A549 (cell line): Measurements from ENCODE around the gene RAB10. TPM values are rescaled to one million over a fixed set of nuclear protein-coding genes. Genes with fewer than 3 reads are reported as not detected.

ENCODE experiments used
- ATAC-seq, 2 experiments: fragments of 200-7000 bp in 1 of 2; fragments of >200 bp in 1 of 2; cut with Nextera tagmentation in 1 of 2; cut with Tn5 transposase in 1 of 2; 3 replicates each; pipeline versions ENCODE4 v1.8.0 to v1.9.1; 2018 to 2020; ENCODE audit warnings: mild to moderate bottlenecking in 1 of 2, moderate library complexity in 1 of 2
- CTCF ChIA-PET: fragments of 300-600 bp; sonication (Branson Sonifier 250); formaldehyde crosslinking; extraction: SDS; loops from one replicate; lab custom pipeline; 2021; ENCODE audit warnings: antibody characterized with exemption, inconsistent platforms; lab: Yijun Ruan, JAX
- POLR2A ChIA-PET: fragments of 350-600 bp; formaldehyde crosslinking; extraction: SDS; loops from one replicate; lab custom pipeline; 2021; ENCODE audit warnings: antibody characterized with exemption, inconsistent platforms; lab: Yijun Ruan, JAX
- DNase-seq, 2 experiments: peaks; one replicate each; pipeline versions ENCODE4 v3.0.0 to v3.0.0-alpha.2; 2011 to 2016; ENCODE audit warnings: low read depth in 1 of 2, low spot score in 1 of 2
- FAIRE-seq: peaks from 2 replicates; lab custom pipeline; 2011; peaks lifted over from hg19 to GRCh38; lab: Jason Lieb, UNC
- H3K27ac ChIP-seq, 2 experiments: fragments of >200 bp; sonication (Bioruptor Twin); formaldehyde crosslinking; 3 replicates each; pipeline ENCODE4 v1.5.1; 2016 to 2017
- H3K4me1 ChIP-seq: fragments of >200 bp; sonication (Bioruptor Twin); formaldehyde crosslinking; 3 replicates; pipeline ENCODE4 v1.6.1; 2016
- H3K4me2 ChIP-seq: fragments of >200 bp; sonication (Bioruptor Twin); formaldehyde crosslinking; 3 replicates; pipeline ENCODE4 v1.6.1; 2016
- H3K4me3 ChIP-seq: fragments of >200 bp; sonication (Bioruptor Twin); formaldehyde crosslinking; 3 replicates; pipeline ENCODE4 v1.5.1; 2016
- H3K9me3 ChIP-seq: fragments of >200 bp; sonication (Bioruptor Twin); formaldehyde crosslinking; 3 replicates; pipeline ENCODE4 v1.6.1; 2016
- BHLHE40 ChIP-seq: IDR thresholded peaks from 2 replicates; pipeline ENCODE4 v1.6.1; 2012; ENCODE audit warnings: low read depth, low read length, inconsistent platforms
- CHD4 ChIP-seq: fragments of 200-600 bp; sonication (generic); IDR thresholded peaks from 2 replicates; pipeline ENCODE4 v1.6.1; 2016; ENCODE audit warnings: antibody characterized with exemption, mild to moderate bottlenecking, borderline replicate concordance
- EHF ChIP-seq: fragments of 250-450 bp; sonication (Bioruptor Pico); IDR thresholded peaks from 2 replicates; pipeline ENCODE4 v1.5.0; 2020; ENCODE audit warnings: mild to moderate bottlenecking
- EHMT2 ChIP-seq: fragments of 200-600 bp; sonication (generic); IDR thresholded peaks from 2 replicates; pipeline ENCODE4 v1.6.1; 2016; ENCODE audit warnings: antibody characterized with exemption, low read depth, mild to moderate bottlenecking, moderate library complexity
- ESRRA ChIP-seq: fragments of 150-350 bp; IDR thresholded peaks from 2 replicates; pipeline ENCODE4 v1.6.1; 2014; ENCODE audit warnings: mild to moderate bottlenecking, low read length, borderline replicate concordance
- FOSB ChIP-seq: fragments of 250-450 bp; sonication (Bioruptor Pico); IDR thresholded peaks from 2 replicates; pipeline ENCODE4 v1.5.0; 2020; ENCODE audit warnings: mild to moderate bottlenecking, moderate library complexity
- FOXS1 ChIP-seq: fragments of 250-450 bp; sonication (Bioruptor Pico); IDR thresholded peaks from 2 replicates; pipeline ENCODE4 v1.5.0; 2020; ENCODE audit warnings: mild to moderate bottlenecking, moderate library complexity
- GATA3 ChIP-seq: IDR thresholded peaks from 2 replicates; pipeline ENCODE4 v1.6.1; 2012; ENCODE audit warnings: borderline replicate concordance
- KDM5A ChIP-seq: fragments of 200-600 bp; sonication (generic); IDR thresholded peaks from 2 replicates; pipeline ENCODE4 v1.6.1; 2016; ENCODE audit warnings: antibody characterized with exemption, mild to moderate bottlenecking
- MAFK ChIP-seq: fragments of 450-650 bp; IDR thresholded peaks from 2 replicates; pipeline ENCODE4 v1.6.1; 2014; ENCODE audit not compliant: partially characterized antibody
- MAZ ChIP-seq: fragments of 150-350 bp; IDR thresholded peaks from 2 replicates; pipeline ENCODE4 v1.6.1; 2014; ENCODE audit warnings: antibody characterized with exemption, low read depth, low read length, borderline replicate concordance
- POLR2AphosphoS2 ChIP-seq: conservative IDR thresholded peaks from 2 replicates; pipeline ENCODE4 v1.6.1; 2012; ENCODE audit warnings: low read length, improper control_type of control experiment, inconsistent platforms
- RARB ChIP-seq: fragments of 250-450 bp; sonication (Bioruptor Pico); IDR thresholded peaks from 2 replicates; pipeline ENCODE4 v1.8.0; 2021; ENCODE audit warnings: mild to moderate bottlenecking, moderate library complexity
- RCOR1 ChIP-seq: fragments of 150-350 bp; IDR thresholded peaks from 2 replicates; pipeline ENCODE4 v1.6.1; 2014; ENCODE audit warnings: antibody characterized with exemption, low read length, low read depth
- RFX5 ChIP-seq: fragments of 450-650 bp; IDR thresholded peaks from 2 replicates; pipeline ENCODE4 v1.7.1; 2014; ENCODE audit warnings: antibody characterized with exemption, mild to moderate bottlenecking, moderate library complexity
- RNF2 ChIP-seq: fragments of 200-600 bp; sonication (generic); IDR thresholded peaks from 2 replicates; pipeline ENCODE4 v1.6.1; 2016; ENCODE audit warnings: low read depth, mild to moderate bottlenecking, antibody characterized with exemption, moderate library complexity, borderline replicate concordance
- SMC3 ChIP-seq: fragments of >200 bp; sonication (Bioruptor Twin); formaldehyde crosslinking; IDR thresholded peaks from 3 replicates; pipeline ENCODE4 v1.6.1; 2018; ENCODE audit warnings: inconsistent platforms
- TFCP2L1 ChIP-seq: fragments of 250-450 bp; sonication (Bioruptor Pico); IDR thresholded peaks from 2 replicates; pipeline ENCODE4 v1.5.0; 2021; ENCODE audit warnings: mild to moderate bottlenecking
- ZC3H11A ChIP-seq: fragments of 450-650 bp; IDR thresholded peaks from 2 replicates; pipeline ENCODE4 v1.6.1; 2014; ENCODE audit warnings: antibody characterized with exemption, mild to moderate bottlenecking
- ZFP36 ChIP-seq: fragments of 450-650 bp; IDR thresholded peaks from 2 replicates; pipeline ENCODE4 v1.6.1; 2014; ENCODE audit warnings: borderline replicate concordance; ENCODE audit not compliant: partially characterized antibody
- ZNF302 ChIP-seq: fragments of 250-450 bp; sonication (Bioruptor Pico); IDR thresholded peaks from 2 replicates; pipeline ENCODE4 v1.9.0; 2021; ENCODE audit warnings: inconsistent platforms, mild to moderate bottlenecking, moderate library complexity
- WGBS: methylation state at CpG from one replicate; pipeline ENCODE4 v1.1.6; 2017; ENCODE audit errors: missing lambda C conversion rate; 5-methylcytosine and 5-hydroxymethylcytosine counted together
- polyA plus RNA-seq, 4 experiments: library from polyadenylated mRNA; depleted of rRNA in 3 of 4; stranded (reverse); fragments of >200 nt; fragmentation: RNase III in 1 of 4; extraction: RNeasy Plus Mini Kit Qiagen cat#74134 plus additional on column Dnase treatment in 1 of 4; gene quantifications; 2 replicates in 3 of 4; 3 replicates in 1 of 4; pipeline ENCODE4 v1.2.3, GENCODE V29; 2011 to 2017
- TF ChIP-seq, protein P1 (sequence below): fragments of 150-350 bp; IDR thresholded peaks from 2 replicates; pipeline ENCODE4 v1.6.1; 2014; ENCODE audit warnings: low read depth, mild to moderate bottlenecking, low read length
- TF ChIP-seq, protein P2 (sequence below): IDR thresholded peaks from 2 replicates; pipeline ENCODE4 v1.6.1; 2012
- TF ChIP-seq, protein P3 (sequence below): fragments of 250-450 bp; sonication (Bioruptor Pico); IDR thresholded peaks from 2 replicates; pipeline ENCODE4 v1.5.0; 2021; ENCODE audit warnings: mild to moderate bottlenecking, moderate library complexity, borderline replicate concordance
- TF ChIP-seq, protein P4 (sequence below): fragments of >200 bp; sonication (Bioruptor Twin); formaldehyde crosslinking; IDR thresholded peaks from 2 replicates; pipeline ENCODE4 v1.6.1; 2016
- TF ChIP-seq, protein P5 (sequence below): fragments of 450-650 bp; IDR thresholded peaks from 2 replicates; pipeline ENCODE4 v1.6.1; 2014; ENCODE audit warnings: antibody characterized with exemption

The RAB10 gene
- polyA plus RNA-seq, 2 of the 4 experiments (the other 2 are of a cell fraction) = 272 to 692 TPM

DNA sequence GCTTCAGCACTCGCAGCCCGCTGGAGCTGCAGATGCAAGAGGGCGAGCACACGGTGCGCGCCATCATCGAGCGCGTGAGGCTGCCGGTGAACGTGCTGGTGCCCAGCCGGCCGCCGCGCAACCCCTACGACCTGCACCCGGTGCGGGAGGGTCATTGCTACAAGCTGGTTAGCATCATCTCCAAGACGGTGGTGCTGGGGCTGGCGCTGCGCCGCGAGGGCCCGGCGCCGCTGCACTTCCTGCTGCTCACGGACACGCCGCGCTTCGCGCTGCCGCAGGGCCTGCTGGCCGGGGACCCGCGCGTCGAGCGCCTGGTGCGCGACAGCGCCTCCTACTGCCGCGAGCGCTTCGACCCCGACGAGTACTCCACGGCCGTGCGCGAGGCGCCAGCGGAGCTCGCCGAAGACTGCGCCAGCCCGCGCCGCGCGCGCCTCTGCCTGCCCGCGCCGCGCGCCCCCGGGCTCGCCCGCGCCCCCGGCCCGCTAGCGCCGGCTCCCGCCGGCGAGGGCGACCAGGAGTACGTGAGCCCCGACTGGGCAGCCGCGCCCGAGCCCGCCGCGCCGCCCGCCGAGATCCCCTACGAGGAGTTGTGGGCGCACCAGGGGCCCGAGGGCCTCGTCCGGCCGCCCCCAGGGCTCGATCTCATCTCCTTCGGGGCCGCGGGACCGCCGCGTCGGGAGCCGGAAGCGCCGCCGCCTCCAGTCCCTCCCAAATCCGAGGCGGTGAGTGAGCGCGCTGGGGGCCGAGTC, 150.8 kb downstream of the RAB10 start (continued):
- TF ChIP-seq CHD4 = no peak
- no peak for TF ChIP-seq EHF (CRISPR knock-in tag)
- TF ChIP-seq RARB (CRISPR knock-in tag) = no peak
- no peak for TF ChIP-seq ZFP36
- TF ChIP-seq TFCP2L1 (CRISPR knock-in tag) = no peak
- TF ChIP-seq ESRRA = no peak
- TF ChIP-seq MAFK = no peak
- no peak for TF ChIP-seq BHLHE40
- no peak for TF ChIP-seq GATA3
- no peak for TF ChIP-seq RCOR1
- no peak for TF ChIP-seq POLR2AphosphoS2
- TF ChIP-seq KDM5A = no peak
- no peak for TF ChIP-seq ZNF302 (CRISPR knock-in tag)
- no peak; the same call in 1 of the 2 replicates for TF ChIP-seq RFX5
- TF ChIP-seq SMC3 = peak; percentile 68
- TF ChIP-seq, protein P1, sequence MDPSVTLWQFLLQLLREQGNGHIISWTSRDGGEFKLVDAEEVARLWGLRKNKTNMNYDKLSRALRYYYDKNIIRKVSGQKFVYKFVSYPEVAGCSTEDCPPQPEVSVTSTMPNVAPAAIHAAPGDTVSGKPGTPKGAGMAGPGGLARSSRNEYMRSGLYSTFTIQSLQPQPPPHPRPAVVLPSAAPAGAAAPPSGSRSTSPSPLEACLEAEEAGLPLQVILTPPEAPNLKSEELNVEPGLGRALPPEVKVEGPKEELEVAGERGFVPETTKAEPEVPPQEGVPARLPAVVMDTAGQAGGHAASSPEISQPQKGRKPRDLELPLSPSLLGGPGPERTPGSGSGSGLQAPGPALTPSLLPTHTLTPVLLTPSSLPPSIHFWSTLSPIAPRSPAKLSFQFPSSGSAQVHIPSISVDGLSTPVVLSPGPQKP = no peak
- no peak for TF ChIP-seq ZC3H11A
- no peak for TF ChIP-seq FOSB (CRISPR knock-in tag)
- no peak for TF ChIP-seq MAZ
- TF ChIP-seq RNF2 = no peak
- TF ChIP-seq, protein P2, sequence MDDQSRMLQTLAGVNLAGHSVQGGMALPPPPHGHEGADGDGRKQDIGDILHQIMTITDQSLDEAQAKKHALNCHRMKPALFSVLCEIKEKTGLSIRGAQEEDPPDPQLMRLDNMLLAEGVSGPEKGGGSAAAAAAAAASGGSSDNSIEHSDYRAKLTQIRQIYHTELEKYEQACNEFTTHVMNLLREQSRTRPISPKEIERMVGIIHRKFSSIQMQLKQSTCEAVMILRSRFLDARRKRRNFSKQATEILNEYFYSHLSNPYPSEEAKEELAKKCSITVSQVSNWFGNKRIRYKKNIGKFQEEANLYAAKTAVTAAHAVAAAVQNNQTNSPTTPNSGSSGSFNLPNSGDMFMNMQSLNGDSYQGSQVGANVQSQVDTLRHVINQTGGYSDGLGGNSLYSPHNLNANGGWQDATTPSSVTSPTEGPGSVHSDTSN = no peak
- no peak for TF ChIP-seq FOXS1
- TF ChIP-seq, protein P3, sequence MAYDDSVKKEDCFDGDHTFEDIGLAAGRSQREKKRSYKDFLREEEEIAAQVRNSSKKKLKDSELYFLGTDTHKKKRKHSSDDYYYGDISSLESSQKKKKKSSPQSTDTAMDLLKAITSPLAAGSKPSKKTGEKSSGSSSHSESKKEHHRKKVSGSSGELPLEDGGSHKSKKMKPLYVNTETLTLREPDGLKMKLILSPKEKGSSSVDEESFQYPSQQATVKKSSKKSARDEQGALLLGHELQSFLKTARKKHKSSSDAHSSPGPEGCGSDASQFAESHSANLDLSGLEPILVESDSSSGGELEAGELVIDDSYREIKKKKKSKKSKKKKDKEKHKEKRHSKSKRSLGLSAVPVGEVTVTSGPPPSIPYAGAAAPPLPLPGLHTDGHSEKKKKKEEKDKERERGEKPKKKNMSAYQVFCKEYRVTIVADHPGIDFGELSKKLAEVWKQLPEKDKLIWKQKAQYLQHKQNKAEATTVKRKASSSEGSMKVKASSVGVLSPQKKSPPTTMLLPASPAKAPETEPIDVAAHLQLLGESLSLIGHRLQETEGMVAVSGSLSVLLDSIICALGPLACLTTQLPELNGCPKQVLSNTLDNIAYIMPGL = no peak
- TF ChIP-seq EHMT2 = no peak
- TF ChIP-seq, protein P4, sequence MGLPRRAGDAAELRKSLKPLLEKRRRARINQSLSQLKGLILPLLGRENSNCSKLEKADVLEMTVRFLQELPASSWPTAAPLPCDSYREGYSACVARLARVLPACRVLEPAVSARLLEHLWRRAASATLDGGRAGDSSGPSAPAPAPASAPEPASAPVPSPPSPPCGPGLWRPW = no peak

DNA sequence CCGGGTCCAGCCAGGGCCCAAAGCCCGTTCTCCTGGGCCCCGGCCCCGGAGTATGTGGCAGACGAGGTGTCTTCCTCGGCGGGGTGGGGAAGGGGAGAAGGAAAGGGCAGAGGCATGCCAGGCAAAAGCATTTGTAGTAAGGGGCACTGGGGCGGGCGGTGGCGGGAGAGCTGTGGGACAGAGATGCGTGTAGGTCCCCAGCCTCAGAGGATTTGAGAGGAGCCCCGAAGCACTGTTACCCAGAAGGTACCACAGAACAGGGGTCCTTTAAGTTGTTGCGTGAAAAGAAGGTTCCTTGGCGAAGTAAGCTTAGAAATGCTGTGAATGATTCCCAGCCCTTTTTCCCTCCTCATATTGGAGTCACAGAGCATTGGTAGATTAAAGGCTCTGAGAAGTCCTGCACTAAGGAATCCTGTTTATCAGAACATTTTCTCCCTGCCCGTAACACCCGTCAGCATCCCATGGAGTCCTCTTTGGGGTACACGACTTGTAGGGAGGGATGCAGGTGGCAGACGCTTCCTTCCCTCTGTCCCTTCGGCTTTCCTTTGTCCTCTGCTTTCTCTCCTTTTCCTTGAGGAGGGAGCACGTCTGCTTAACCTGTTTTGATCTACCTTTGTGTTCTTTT, 151.5 kb downstream of the RAB10 start:
- CTCF ChIA-PET = interaction anchor here (0.5 to 5.4 kb wide), 57 partner anchors 9 to 395 kb away, joined by 3 to 77 read pairs (median 3); partner anchors contain the start of genes ASXL2, GAREM2, HADHA and HADHB
- DNase-seq = no peak
- peaks cover 7% of the 10 kb centered on the region; the same call in 2 of the 3 replicates for H3K4me1 ChIP-seq
- peak overlapping the region; percentile 88 for H3K4me2 ChIP-seq
- POLR2A ChIA-PET = interaction anchor here (0.5 to 1.0 kb wide), 5 partner anchors 10 to 460 kb away, joined by 3 to 9 read pairs (median 4); partner anchors contain the start of gene GAREM2
- peak; percentile 91; the same call in 1 of the 2 replicates for TF ChIP-seq RNF2
- TF ChIP-seq, protein P5, sequence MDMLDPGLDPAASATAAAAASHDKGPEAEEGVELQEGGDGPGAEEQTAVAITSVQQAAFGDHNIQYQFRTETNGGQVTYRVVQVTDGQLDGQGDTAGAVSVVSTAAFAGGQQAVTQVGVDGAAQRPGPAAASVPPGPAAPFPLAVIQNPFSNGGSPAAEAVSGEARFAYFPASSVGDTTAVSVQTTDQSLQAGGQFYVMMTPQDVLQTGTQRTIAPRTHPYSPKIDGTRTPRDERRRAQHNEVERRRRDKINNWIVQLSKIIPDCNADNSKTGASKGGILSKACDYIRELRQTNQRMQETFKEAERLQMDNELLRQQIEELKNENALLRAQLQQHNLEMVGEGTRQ = no peak
- TF ChIP-seq, all 56 proteins: peak for 1
- ATAC-seq (peak; percentile 4 to 8; a peak in 3 of 6 replicates), FAIRE-seq (no peak)
- H3K27ac ChIP-seq = peak overlapping the region; percentile 84 to 93
- H3K4me3 ChIP-seq = peak overlapping the region; percentile 64
- no peaks in the 10 kb centered on the region for H3K9me3 ChIP-seq
- 57% methylated on average over 20 of the region's 20 CpGs for WGBS
